Progenitor cell of endocrine pancreas (in vitro differentiated cells): ENCODE data around the gene AMY2A. TPM values are rescaled to one million over a fixed set of nuclear protein-coding genes. Genes with fewer than 3 reads are reported as not detected.
"Not testable (repeated sequence)": the region's sequence is repeated elsewhere in the genome, so short reads cannot be mapped to it uniquely, and the experiment has no call there.

Experiments used
- DNase-seq: peaks from one replicate; pipeline ENCODE4 v3.0.0; 2021; ENCODE audit warnings: low spot score; ENCODE audit not compliant: unreplicated experiment
- H3K27ac Mint-ChIP-seq: 2 replicates; pipeline ENCODE4 v1.8.0; 2021; ENCODE audit warnings: mild to moderate bottlenecking, moderate library complexity, mixed read lengths
- H3K27me3 Mint-ChIP-seq: 2 replicates; pipeline ENCODE4 v1.8.0; 2021; ENCODE audit warnings: mixed read lengths
- H3K36me3 Mint-ChIP-seq: 2 replicates; pipeline ENCODE4 v1.8.0; 2022; ENCODE audit warnings: mixed read lengths; ENCODE audit not compliant: insufficient read depth
- H3K4me1 Mint-ChIP-seq: 2 replicates; pipeline ENCODE4 v1.8.0; 2021; ENCODE audit warnings: low read depth, mixed read lengths
- H3K4me3 Mint-ChIP-seq: 2 replicates; pipeline ENCODE4 v1.8.0; 2021; ENCODE audit warnings: low read depth, mild to moderate bottlenecking, moderate library complexity, mixed read lengths
- H3K9me3 Mint-ChIP-seq: 2 replicates; pipeline ENCODE4 v1.8.0; 2021; ENCODE audit warnings: low read depth, mixed read lengths
- CTCF ChIP-seq: fragments of 200-600 bp; sonication (generic); IDR thresholded peaks from one replicate; pipeline ENCODE4 v1.5.0; 2021; ENCODE audit warnings: antibody characterized with exemption, mild to moderate bottlenecking; ENCODE audit not compliant: unreplicated experiment
- long read RNA-seq: library from polyadenylated mRNA; unstranded; transcript quantifications from one replicate; pipeline ENCODE4 v2.0.0, GENCODE V29; 2020
- total RNA-seq: library from RNA; stranded (reverse); gene quantifications from 2 replicates; pipeline ENCODE4 v1.2.1, GENCODE V29; 2021

AMY2A gene
- total RNA-seq, result not detected in 2 replicates
- long read RNA-seq, result 0 reads

- not testable (repeated sequence) for H3K4me1 Mint-ChIP-seq, H3K27me3 Mint-ChIP-seq, DNase-seq, H3K4me3 Mint-ChIP-seq, H3K27ac Mint-ChIP-seq, H3K36me3 Mint-ChIP-seq
- H3K9me3 Mint-ChIP-seq, result peaks cover 22% of the 10 kb centered on the region
These were observed at the start of gene AMY2A for GRCh38 chr1:103616994-103617477. AMY2A (plus strand) TSS chr1:103617427; CDS start chr1:103617441, 14 bp downstream.

- Mint-ChIP-seq H3K27me3 (no peaks in the 10 kb centered on the region), H3K9me3 (peaks cover 9% of the 10 kb centered on the region), H3K27ac (no peak overlapping the region), H3K36me3 (no peaks in the 10 kb centered on the region), H3K4me1 (no peaks in the 10 kb centered on the region), H3K4me3 (no peak overlapping the region)
- no peak for TF ChIP-seq CTCF
- no peak for DNase-seq
These were observed 47.7 kb upstream of the AMY2A start for GRCh38 chr1:103569493-103569892.

GRCh38 chr1:103571289-103571688, 45.9 kb upstream of the AMY2A start, which contains the start of gene AMY2B:
AMY2B (plus strand) TSS chr1:103571589; CDS start chr1:103571603, 14 bp downstream.
- not testable (repeated sequence) for DNase-seq, H3K4me1 Mint-ChIP-seq, H3K9me3 Mint-ChIP-seq, H3K36me3 Mint-ChIP-seq, H3K27ac Mint-ChIP-seq, H3K4me3 Mint-ChIP-seq, H3K27me3 Mint-ChIP-seq

- DNase-seq, result no peak
- Mint-ChIP-seq H3K4me1 (no peaks in the 10 kb centered on the region), H3K36me3 (no peaks in the 10 kb centered on the region), H3K27ac (no peak overlapping the region), H3K27me3 (no peaks in the 10 kb centered on the region), H3K9me3 (peaks cover 9% of the 10 kb centered on the region), H3K4me3 (no peak overlapping the region)
- TF ChIP-seq CTCF, result no peak
These were observed 41.2 kb upstream of the AMY2A start for GRCh38 chr1:103576065-103576464.

GRCh38 chr1:103576784-103577183, 40.4 kb upstream of the AMY2A start:
- not testable (repeated sequence) for H3K36me3 Mint-ChIP-seq, H3K4me1 Mint-ChIP-seq, H3K27ac Mint-ChIP-seq, H3K27me3 Mint-ChIP-seq, DNase-seq, H3K4me3 Mint-ChIP-seq, H3K9me3 Mint-ChIP-seq

- Mint-ChIP-seq H3K4me1 (no peaks in the 10 kb centered on the region), H3K36me3 (peaks cover 3% of the 10 kb centered on the region), H3K9me3 (peaks cover 22% of the 10 kb centered on the region), H3K27ac (no peak overlapping the region), H3K27me3 (no peaks in the 10 kb centered on the region), H3K4me3 (no peak overlapping the region)
- no peak for DNase-seq
- TF ChIP-seq CTCF, result no peak
These were observed 34.8 kb upstream of the AMY2A start for GRCh38 chr1:103582464-103582863.

- Mint-ChIP-seq H3K4me1 (no peaks in the 10 kb centered on the region), H3K4me3 (no peak overlapping the region), H3K9me3 (peaks cover 28% of the 10 kb centered on the region), H3K36me3 (peaks cover 4% of the 10 kb centered on the region), H3K27ac (no peak overlapping the region), H3K27me3 (no peaks in the 10 kb centered on the region)
- TF ChIP-seq CTCF, result no peak
- DNase-seq, result no peak
These were observed 33.3 kb upstream of the AMY2A start for GRCh38 chr1:103583887-103584286.
